Neural crest cell (in vitro differentiated cells): ENCODE results near the gene TTC17. TPM values are rescaled to one million over a fixed set of nuclear protein-coding genes. Genes with fewer than 3 reads are reported as not detected.
"Not testable (repeated sequence)": the region's sequence is repeated elsewhere in the genome, so short reads cannot be mapped to it uniquely, and the experiment has no call there.

Experiments
- DNase-seq: peaks from one replicate; pipeline ENCODE4 v3.0.0; 2021; ENCODE audit warnings: low read depth, mixed read lengths, low spot score
- H3K27ac Mint-ChIP-seq: one replicate; pipeline ENCODE4 v1.8.0; 2021; ENCODE audit warnings: mild to moderate bottlenecking, mixed read lengths; ENCODE audit not compliant: unreplicated experiment
- H3K27me3 Mint-ChIP-seq: 2 replicates; pipeline ENCODE4 v1.8.0; 2021; ENCODE audit warnings: low read depth, mild to moderate bottlenecking, mixed read lengths
- H3K36me3 Mint-ChIP-seq: 2 replicates; pipeline ENCODE4 v1.8.0; 2021; ENCODE audit warnings: low read depth, mild to moderate bottlenecking, mixed read lengths
- H3K4me1 Mint-ChIP-seq: 2 replicates; pipeline ENCODE4 v1.8.0; 2021; ENCODE audit warnings: mixed read lengths
- H3K4me3 Mint-ChIP-seq: one replicate; pipeline ENCODE4 v1.8.0; 2021; ENCODE audit warnings: mild to moderate bottlenecking, mixed read lengths
- H3K9me3 Mint-ChIP-seq: 2 replicates; pipeline ENCODE4 v1.8.0; 2021; ENCODE audit warnings: mixed read lengths
- total RNA-seq: library from RNA; stranded (reverse); gene quantifications from 2 replicates; pipeline ENCODE4 v1.2.1, GENCODE V29; 2021
- TF ChIP-seq, protein P1 (sequence below): fragments of 200-600 bp; sonication (generic); conservative IDR thresholded peaks from 2 replicates; pipeline ENCODE4 v1.5.0; 2021; ENCODE audit warnings: antibody characterized with exemption, mild to moderate bottlenecking

The TTC17 gene
- total RNA-seq, 1 donor from 2014 or later, result 74.3 TPM

DNA sequence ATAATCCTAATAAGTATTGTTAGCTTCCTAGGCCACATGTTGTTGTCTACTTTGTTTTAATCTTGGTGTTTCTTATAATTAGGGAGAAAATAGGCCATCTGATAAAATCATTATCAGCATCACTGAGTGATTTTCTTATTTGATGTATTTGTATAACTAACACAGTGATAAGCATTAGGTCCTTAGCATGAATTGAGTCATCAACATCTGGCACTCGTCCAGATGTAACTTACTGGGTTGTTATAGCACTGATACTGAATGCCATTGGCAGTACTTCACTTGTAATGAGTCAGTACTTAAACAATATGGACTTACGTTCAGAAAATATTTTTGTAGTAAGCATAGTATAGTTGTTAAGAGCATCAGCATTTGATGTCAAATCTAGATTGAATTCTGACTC is 30.7 kb upstream of the TTC17 start:
- Mint-ChIP-seq H3K4me3 (no peak overlapping the region), H3K9me3 (no peaks in the 10 kb centered on the region), H3K27ac (no peak overlapping the region), H3K36me3 (peaks cover 15% of the 10 kb centered on the region), H3K27me3 (no peaks in the 10 kb centered on the region), H3K4me1 (no peaks in the 10 kb centered on the region)
- TF ChIP-seq, protein P1, sequence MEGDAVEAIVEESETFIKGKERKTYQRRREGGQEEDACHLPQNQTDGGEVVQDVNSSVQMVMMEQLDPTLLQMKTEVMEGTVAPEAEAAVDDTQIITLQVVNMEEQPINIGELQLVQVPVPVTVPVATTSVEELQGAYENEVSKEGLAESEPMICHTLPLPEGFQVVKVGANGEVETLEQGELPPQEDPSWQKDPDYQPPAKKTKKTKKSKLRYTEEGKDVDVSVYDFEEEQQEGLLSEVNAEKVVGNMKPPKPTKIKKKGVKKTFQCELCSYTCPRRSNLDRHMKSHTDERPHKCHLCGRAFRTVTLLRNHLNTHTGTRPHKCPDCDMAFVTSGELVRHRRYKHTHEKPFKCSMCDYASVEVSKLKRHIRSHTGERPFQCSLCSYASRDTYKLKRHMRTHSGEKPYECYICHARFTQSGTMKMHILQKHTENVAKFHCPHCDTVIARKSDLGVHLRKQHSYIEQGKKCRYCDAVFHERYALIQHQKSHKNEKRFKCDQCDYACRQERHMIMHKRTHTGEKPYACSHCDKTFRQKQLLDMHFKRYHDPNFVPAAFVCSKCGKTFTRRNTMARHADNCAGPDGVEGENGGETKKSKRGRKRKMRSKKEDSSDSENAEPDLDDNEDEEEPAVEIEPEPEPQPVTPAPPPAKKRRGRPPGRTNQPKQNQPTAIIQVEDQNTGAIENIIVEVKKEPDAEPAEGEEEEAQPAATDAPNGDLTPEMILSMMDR, result no peak
- DNase-seq, result no peak

DNA sequence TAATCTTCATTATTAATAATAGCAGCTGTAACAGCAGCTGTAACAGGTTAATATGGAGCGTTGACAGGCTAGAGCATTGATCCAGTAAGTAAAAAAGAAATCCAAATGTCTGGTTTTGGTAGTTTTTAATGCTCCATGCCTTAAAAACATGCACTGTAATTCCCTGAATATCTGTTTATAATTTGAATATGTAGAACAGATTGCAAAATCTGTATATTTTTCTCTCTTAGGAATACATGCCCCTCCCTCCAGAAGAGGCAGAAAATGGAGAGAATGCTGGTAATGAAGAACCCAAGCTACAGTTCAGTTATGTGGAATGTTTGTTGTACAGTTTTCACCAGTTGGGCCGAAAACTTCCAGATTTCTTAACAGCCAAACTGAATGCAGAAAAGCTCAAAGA is 30.2 kb upstream of the TTC17 start:
- Mint-ChIP-seq H3K27me3 (no peaks in the 10 kb centered on the region), H3K27ac (no peak overlapping the region), H3K4me1 (no peaks in the 10 kb centered on the region), H3K9me3 (no peaks in the 10 kb centered on the region), H3K36me3 (peaks cover 10% of the 10 kb centered on the region), H3K4me3 (no peak overlapping the region)
- no peak for DNase-seq
- TF ChIP-seq, protein P1, result no peak

DNA sequence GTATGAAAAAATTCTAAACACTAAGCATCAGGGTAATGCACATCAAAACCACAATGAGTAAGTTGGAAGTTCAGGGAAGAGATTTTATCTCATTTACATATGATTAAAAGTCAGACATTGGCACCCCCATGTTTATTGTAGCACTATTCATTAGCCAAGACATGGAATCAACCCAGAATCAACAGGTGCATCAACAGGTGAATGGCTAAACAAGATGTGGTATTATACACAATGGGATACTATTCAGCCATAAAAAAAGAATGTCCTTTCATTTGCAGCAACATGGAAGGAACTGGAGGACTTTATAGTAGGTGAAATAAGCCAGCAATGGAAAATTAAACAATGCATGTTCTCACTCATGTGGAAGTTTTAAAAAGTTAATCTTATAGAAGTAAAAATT is 17.6 kb upstream of the TTC17 start:
- DNase-seq, result no peak
- peaks cover 27% of the 10 kb centered on the region for H3K36me3 Mint-ChIP-seq
- H3K4me1 Mint-ChIP-seq, result no peaks in the 10 kb centered on the region
- no peaks in the 10 kb centered on the region for H3K27me3 Mint-ChIP-seq
- H3K9me3 Mint-ChIP-seq, result peaks cover 3% of the 10 kb centered on the region
- TF ChIP-seq, protein P1, result no peak
- no peak overlapping the region for H3K27ac Mint-ChIP-seq
- H3K4me3 Mint-ChIP-seq, result no peak overlapping the region

DNA sequence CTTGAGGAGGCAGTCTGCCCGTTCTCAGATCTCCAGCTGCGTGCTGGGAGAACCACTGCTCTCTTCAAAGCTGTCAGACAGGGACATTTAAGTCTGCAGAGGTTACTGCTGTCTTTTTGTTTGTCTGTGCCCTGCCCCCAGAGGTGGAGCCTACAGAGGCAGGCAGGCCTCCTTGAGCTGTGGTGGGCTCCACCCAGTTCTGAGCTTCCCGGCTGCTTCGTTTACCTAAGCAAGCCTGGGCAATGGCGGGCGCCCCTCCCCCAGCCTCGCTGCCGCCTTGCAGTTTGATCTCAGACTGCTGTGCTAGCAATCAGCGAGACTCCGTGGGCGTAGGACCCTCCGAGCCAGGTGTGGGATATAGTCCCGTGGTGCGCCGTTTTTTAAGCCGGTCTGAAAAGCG is 7.3 kb upstream of the TTC17 start:
- peak; percentile 20 for DNase-seq
- not testable (repeated sequence) for H3K4me1 Mint-ChIP-seq, H3K27me3 Mint-ChIP-seq, H3K27ac Mint-ChIP-seq, H3K9me3 Mint-ChIP-seq, H3K36me3 Mint-ChIP-seq
- H3K4me3 Mint-ChIP-seq, result peak overlapping the region; percentile 87

DNA sequence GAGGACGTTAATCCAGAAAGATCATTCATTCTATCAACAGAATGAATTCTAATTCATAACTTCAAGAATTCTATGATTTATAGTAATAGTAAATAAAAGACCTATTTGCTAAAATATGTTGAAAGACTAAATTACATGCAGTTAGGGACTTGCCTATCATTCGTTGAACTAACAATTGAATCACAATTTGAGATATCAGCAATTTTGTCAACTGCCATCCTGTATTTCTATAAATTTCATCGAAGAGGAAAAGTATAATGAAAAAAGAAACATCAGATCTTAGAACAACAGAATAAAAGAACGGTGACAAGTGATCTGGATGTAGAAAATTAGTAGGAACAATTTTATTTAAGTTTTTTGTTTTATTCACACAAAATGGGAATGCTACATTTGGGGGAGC is 4.4 kb upstream of the TTC17 start:
- H3K4me1 Mint-ChIP-seq, result peaks cover 17% of the 10 kb centered on the region

DNA sequence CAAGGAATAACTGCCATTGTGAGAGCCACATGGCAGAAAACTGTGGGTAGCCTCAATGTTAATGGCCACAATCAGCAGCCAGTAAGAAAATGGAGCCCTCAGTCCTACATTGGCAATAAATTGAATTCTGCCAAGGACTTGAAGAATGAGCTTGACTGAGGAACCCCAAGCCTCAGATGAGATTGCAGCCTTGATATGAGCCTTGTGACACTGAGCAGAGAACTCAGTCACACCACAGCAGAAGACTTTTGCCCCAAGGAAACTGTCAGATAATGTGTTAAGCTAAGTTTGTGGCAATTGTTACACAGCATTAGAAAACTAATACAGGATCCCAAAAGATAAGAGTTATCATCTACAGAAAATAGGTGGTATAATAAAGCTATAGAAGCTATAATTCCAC is 2.4 kb upstream of the TTC17 start:
- no peaks in the 10 kb centered on the region for H3K9me3 Mint-ChIP-seq
- H3K4me1 Mint-ChIP-seq, result peaks cover 32% of the 10 kb centered on the region
- H3K36me3 Mint-ChIP-seq, result peaks cover 4% of the 10 kb centered on the region
- no peak for DNase-seq
- peak overlapping the region; percentile 98 for H3K4me3 Mint-ChIP-seq
- H3K27ac Mint-ChIP-seq, result no peak overlapping the region
- H3K27me3 Mint-ChIP-seq, result no peaks in the 10 kb centered on the region
- TF ChIP-seq, protein P1, result no peak

More for the DNA sequence above, 4.4 kb upstream of the TTC17 start:
- Mint-ChIP-seq H3K27ac (no peak overlapping the region), H3K36me3 (peaks cover 4% of the 10 kb centered on the region), H3K27me3 (no peaks in the 10 kb centered on the region), H3K9me3 (no peaks in the 10 kb centered on the region), H3K4me3 (peak overlapping the region; percentile 6)
- no peak for DNase-seq
- TF ChIP-seq, protein P1, result no peak
